Measurements from ENCODE around the gene PROCA1. TPM values are rescaled to one million over a fixed set of nuclear protein-coding genes. Genes with fewer than 3 reads are reported as not detected.

The PROCA1 gene
- polyA plus RNA-seq, 1 donor = 5.7 TPM

GRCh38 chr17:28705074-28705659 is 6.5 kb downstream of the PROCA1 start:
- Histone ChIP-seq H3K36me3 (ENCODE audit: control insufficient read depth, insufficient read depth, low read length) (peaks cover 58% of the 10 kb centered on the region), H3K27ac (ENCODE audit: low read length) (no peak overlapping the region), H3K27me3 (ENCODE audit: control insufficient read depth, insufficient read depth, low read length) (no peaks in the 10 kb centered on the region), H3K4me3 (ENCODE audit: low read length) (no peak overlapping the region), H3K9me3 (ENCODE audit: control insufficient read depth, low read depth, low read length) (no peaks in the 10 kb centered on the region), H3K4me1 (ENCODE audit: control insufficient read depth, insufficient read depth, low read length) (peaks cover 12% of the 10 kb centered on the region)
- no peak for DNase-seq
- WGBS (ENCODE audit: insufficient coverage, low lambda C conversion rate) = 60% methylated on average over 1 of the region's 5 CpGs

GRCh38 chr17:28704219-28704858 is 7.3 kb downstream of the PROCA1 start:
- Histone ChIP-seq H3K4me1 (ENCODE audit: control insufficient read depth, insufficient read depth, low read length) (peaks cover 13% of the 10 kb centered on the region), H3K27ac (ENCODE audit: low read length) (no peak overlapping the region), H3K9me3 (ENCODE audit: control insufficient read depth, low read depth, low read length) (no peaks in the 10 kb centered on the region), H3K4me3 (ENCODE audit: low read length) (no peak overlapping the region), H3K36me3 (ENCODE audit: control insufficient read depth, insufficient read depth, low read length) (peaks cover 66% of the 10 kb centered on the region), H3K27me3 (ENCODE audit: control insufficient read depth, insufficient read depth, low read length) (no peaks in the 10 kb centered on the region)
- DNase-seq = no peak
- WGBS (ENCODE audit: insufficient coverage, low lambda C conversion rate) = no CpG with 5 or more reads among the region's 14 CpGs

GRCh38 chr17:28703552-28704218 is 8.0 kb downstream of the PROCA1 start:
- Histone ChIP-seq H3K27me3 (ENCODE audit: control insufficient read depth, insufficient read depth, low read length) (no peaks in the 10 kb centered on the region), H3K27ac (ENCODE audit: low read length) (no peak overlapping the region), H3K9me3 (ENCODE audit: control insufficient read depth, low read depth, low read length) (no peaks in the 10 kb centered on the region), H3K36me3 (ENCODE audit: control insufficient read depth, insufficient read depth, low read length) (peaks cover 73% of the 10 kb centered on the region), H3K4me3 (ENCODE audit: low read length) (no peak overlapping the region), H3K4me1 (ENCODE audit: control insufficient read depth, insufficient read depth, low read length) (peaks cover 19% of the 10 kb centered on the region)
- WGBS (ENCODE audit: insufficient coverage, low lambda C conversion rate) = 85% methylated on average over 5 of the region's 16 CpGs
- DNase-seq = no peak

- no peak overlapping the region for H3K27ac ChIP-seq (ENCODE audit: low read length)
- H3K27me3 ChIP-seq (ENCODE audit: control insufficient read depth, insufficient read depth, low read length) = no peaks in the 10 kb centered on the region
- H3K4me1 ChIP-seq (ENCODE audit: control insufficient read depth, insufficient read depth, low read length) = peaks cover 26% of the 10 kb centered on the region
- WGBS (ENCODE audit: insufficient coverage, low lambda C conversion rate) = no CpG with 5 or more reads among the region's 3 CpGs
- H3K36me3 ChIP-seq (ENCODE audit: control insufficient read depth, insufficient read depth, low read length) = peaks cover 80% of the 10 kb centered on the region
- no peaks in the 10 kb centered on the region for H3K9me3 ChIP-seq (ENCODE audit: control insufficient read depth, low read depth, low read length)
- DNase-seq = no peak
- no peak overlapping the region for H3K4me3 ChIP-seq (ENCODE audit: low read length)
These were observed 8.9 kb downstream of the PROCA1 start for GRCh38 chr17:28702752-28703150.

- Histone ChIP-seq H3K36me3 (ENCODE audit: control insufficient read depth, insufficient read depth, low read length) (peaks cover 86% of the 10 kb centered on the region), H3K27ac (ENCODE audit: low read length) (no peak overlapping the region), H3K9me3 (ENCODE audit: control insufficient read depth, low read depth, low read length) (no peaks in the 10 kb centered on the region), H3K27me3 (ENCODE audit: control insufficient read depth, insufficient read depth, low read length) (no peaks in the 10 kb centered on the region), H3K4me1 (ENCODE audit: control insufficient read depth, insufficient read depth, low read length) (peaks cover 32% of the 10 kb centered on the region), H3K4me3 (ENCODE audit: low read length) (no peak overlapping the region)
- no peak for DNase-seq
- WGBS (ENCODE audit: insufficient coverage, low lambda C conversion rate) = no CpG with 5 or more reads among the region's 10 CpGs
These were observed 9.5 kb downstream of the PROCA1 start for GRCh38 chr17:28702026-28702751.

- Histone ChIP-seq H3K9me3 (ENCODE audit: control insufficient read depth, low read depth, low read length) (no peaks in the 10 kb centered on the region), H3K36me3 (ENCODE audit: control insufficient read depth, insufficient read depth, low read length) (peaks cover 92% of the 10 kb centered on the region), H3K27ac (ENCODE audit: low read length) (no peak overlapping the region), H3K27me3 (ENCODE audit: control insufficient read depth, insufficient read depth, low read length) (no peaks in the 10 kb centered on the region), H3K4me1 (ENCODE audit: control insufficient read depth, insufficient read depth, low read length) (peaks cover 39% of the 10 kb centered on the region), H3K4me3 (ENCODE audit: low read length) (no peak overlapping the region)
- WGBS (ENCODE audit: insufficient coverage, low lambda C conversion rate) = no CpG with 5 or more reads among the region's 10 CpGs
- no peak for DNase-seq
These were observed 10.7 kb downstream of the PROCA1 start for GRCh38 chr17:28700830-28701492.

- Histone ChIP-seq H3K27ac (ENCODE audit: low read length) (no peak overlapping the region), H3K27me3 (ENCODE audit: control insufficient read depth, insufficient read depth, low read length) (no peaks in the 10 kb centered on the region), H3K4me1 (ENCODE audit: control insufficient read depth, insufficient read depth, low read length) (peaks cover 39% of the 10 kb centered on the region), H3K4me3 (ENCODE audit: low read length) (no peak overlapping the region), H3K9me3 (ENCODE audit: control insufficient read depth, low read depth, low read length) (no peaks in the 10 kb centered on the region), H3K36me3 (ENCODE audit: control insufficient read depth, insufficient read depth, low read length) (peaks cover 92% of the 10 kb centered on the region)
- no peak for DNase-seq
- WGBS (ENCODE audit: insufficient coverage, low lambda C conversion rate) = no CpG with 5 or more reads among the region's 8 CpGs
These were observed 11.4 kb downstream of the PROCA1 start for GRCh38 chr17:28700278-28700677.

- no CpG with 5 or more reads among the region's 6 CpGs for WGBS (ENCODE audit: insufficient coverage, low lambda C conversion rate)
- H3K27me3 ChIP-seq (ENCODE audit: control insufficient read depth, insufficient read depth, low read length) = no peaks in the 10 kb centered on the region
- H3K27ac ChIP-seq (ENCODE audit: low read length) = peak overlapping the region; percentile 93
- H3K4me3 ChIP-seq (ENCODE audit: low read length) = no peak overlapping the region
- peak; percentile 96 to 98 for DNase-seq
- H3K4me1 ChIP-seq (ENCODE audit: control insufficient read depth, insufficient read depth, low read length) = peaks cover 39% of the 10 kb centered on the region
- peaks cover 95% of the 10 kb centered on the region for H3K36me3 ChIP-seq (ENCODE audit: control insufficient read depth, insufficient read depth, low read length)
- no peaks in the 10 kb centered on the region for H3K9me3 ChIP-seq (ENCODE audit: control insufficient read depth, low read depth, low read length)
These were observed 13.3 kb downstream of the PROCA1 start for GRCh38 chr17:28698253-28698941.

GRCh38 chr17:28693869-28694268 is 17.8 kb downstream of the PROCA1 start:
- Histone ChIP-seq H3K4me3 (ENCODE audit: low read length) (no peak overlapping the region), H3K4me1 (ENCODE audit: control insufficient read depth, insufficient read depth, low read length) (peaks cover 21% of the 10 kb centered on the region), H3K27me3 (ENCODE audit: control insufficient read depth, insufficient read depth, low read length) (no peaks in the 10 kb centered on the region), H3K9me3 (ENCODE audit: control insufficient read depth, low read depth, low read length) (no peaks in the 10 kb centered on the region), H3K36me3 (ENCODE audit: control insufficient read depth, insufficient read depth, low read length) (peaks cover 87% of the 10 kb centered on the region), H3K27ac (ENCODE audit: low read length) (no peak overlapping the region)
- no peak for DNase-seq
- no CpG with 5 or more reads among the region's 1 CpG for WGBS (ENCODE audit: insufficient coverage, low lambda C conversion rate)
